Osteocyte (in vitro differentiated cells): ENCODE data around the gene TPRG1L. TPM values are rescaled to one million over a fixed set of nuclear protein-coding genes. Genes with fewer than 3 reads are reported as not detected.

Experiments
- DNase-seq: peaks from one replicate; pipeline ENCODE4 v3.0.0; 2021; ENCODE audit warnings: mixed read lengths; ENCODE audit not compliant: unreplicated experiment; ENCODE audit errors: extremely low spot score
- H3K27ac Mint-ChIP-seq: one replicate; pipeline ENCODE4 v1.8.0; 2021; ENCODE audit warnings: mild to moderate bottlenecking, mixed read lengths; ENCODE audit not compliant: unreplicated experiment
- H3K27me3 Mint-ChIP-seq: one replicate; pipeline ENCODE4 v1.8.0; 2021; ENCODE audit warnings: mixed read lengths; ENCODE audit not compliant: unreplicated experiment
- H3K36me3 Mint-ChIP-seq: one replicate; pipeline ENCODE4 v1.8.0; 2021; ENCODE audit warnings: mixed read lengths; ENCODE audit not compliant: unreplicated experiment
- H3K4me1 Mint-ChIP-seq: one replicate; pipeline ENCODE4 v1.8.0; 2021; ENCODE audit warnings: mixed read lengths; ENCODE audit not compliant: unreplicated experiment
- H3K4me3 Mint-ChIP-seq: one replicate; pipeline ENCODE4 v1.8.0; 2021; ENCODE audit warnings: mild to moderate bottlenecking, moderate library complexity, mixed read lengths; ENCODE audit not compliant: unreplicated experiment
- H3K9me3 Mint-ChIP-seq: one replicate; pipeline ENCODE4 v1.8.0; 2021; ENCODE audit warnings: mixed read lengths; ENCODE audit not compliant: unreplicated experiment
- CTCF ChIP-seq: fragments of 200-600 bp; sonication (generic); IDR thresholded peaks from 2 replicates; pipeline ENCODE4 v1.5.0; 2021; ENCODE audit warnings: antibody characterized with exemption, mild to moderate bottlenecking, moderate library complexity
- total RNA-seq: library from RNA; stranded (reverse); gene quantifications from 2 replicates; pipeline ENCODE4 v1.2.1, GENCODE V29; 2021

The TPRG1L gene
- total RNA-seq, 1 donor from 2014 or later: 49.1 TPM

GRCh38 chr1:3672231-3672970 lies 47.6 kb downstream of the TPRG1L start:
- DNase-seq: no peak
- peaks cover 19% of the 10 kb centered on the region for H3K4me1 Mint-ChIP-seq
- H3K27me3 Mint-ChIP-seq: no peaks in the 10 kb centered on the region
- no peak for TF ChIP-seq CTCF
- no peaks in the 10 kb centered on the region for H3K36me3 Mint-ChIP-seq
- H3K4me3 Mint-ChIP-seq: no peak overlapping the region
- no peaks in the 10 kb centered on the region for H3K9me3 Mint-ChIP-seq
- no peak overlapping the region for H3K27ac Mint-ChIP-seq

- Mint-ChIP-seq H3K27me3 (no peaks in the 10 kb centered on the region), H3K27ac (no peak overlapping the region), H3K4me1 (peaks cover 19% of the 10 kb centered on the region), H3K36me3 (no peaks in the 10 kb centered on the region), H3K9me3 (no peaks in the 10 kb centered on the region), H3K4me3 (no peak overlapping the region)
- TF ChIP-seq CTCF: no peak
- DNase-seq: no peak
These were observed 48.2 kb downstream of the TPRG1L start for GRCh38 chr1:3672971-3673361.

- no peaks in the 10 kb centered on the region for H3K9me3 Mint-ChIP-seq
- H3K27me3 Mint-ChIP-seq: no peaks in the 10 kb centered on the region
- no peak overlapping the region for H3K27ac Mint-ChIP-seq
These were observed 48.7 kb downstream of the TPRG1L start for GRCh38 chr1:3673381-3674099.

GRCh38 chr1:3674100-3675094 lies 49.6 kb downstream of the TPRG1L start:
- no peak for TF ChIP-seq CTCF
- H3K27me3 Mint-ChIP-seq: peaks cover 2% of the 10 kb centered on the region
- peaks cover 19% of the 10 kb centered on the region for H3K4me1 Mint-ChIP-seq
- H3K27ac Mint-ChIP-seq: no peak overlapping the region
- no peak for DNase-seq
- no peaks in the 10 kb centered on the region for H3K9me3 Mint-ChIP-seq
- no peak overlapping the region for H3K4me3 Mint-ChIP-seq
- no peaks in the 10 kb centered on the region for H3K36me3 Mint-ChIP-seq

More at GRCh38 chr1:3673381-3674099, 48.7 kb downstream of the TPRG1L start:
- Mint-ChIP-seq H3K36me3 (no peaks in the 10 kb centered on the region), H3K4me3 (no peak overlapping the region), H3K4me1 (peaks cover 19% of the 10 kb centered on the region)
- TF ChIP-seq CTCF: no peak
- DNase-seq: no peak
